ENCODE measurements around the gene TNFAIP8L1. TPM values are rescaled to one million over a fixed set of nuclear protein-coding genes. Genes with fewer than 3 reads are reported as not detected.

TNFAIP8L1 gene
- total and polyA plus RNA-seq, 2 donors from 2014 or later, result 11.5 to 16.0 TPM

GRCh38 chr19:4633140-4633967 is 6.0 kb upstream of the TNFAIP8L1 start:
- TF ChIP-seq CTCF (IDR thresholded peaks at IDR 0.05; ENCODE audit: borderline replicate concordance, extremely low read depth, insufficient read depth), result peak; percentile 67
- Histone ChIP-seq H3K27me3 (ENCODE audit: control insufficient read depth, insufficient read depth, low read length) (no peaks in the 10 kb centered on the region), H3K9me3 (ENCODE audit: control insufficient read depth in 2 of 3, insufficient read depth in 1 of 3, low read length in 3 of 3) (no peaks in the 10 kb centered on the region), H3K27ac (ENCODE audit: low read depth in 2 of 2, low read length in 2 of 2) (no peak overlapping the region), H3K36me3 (ENCODE audit: control insufficient read depth in 2 of 3, insufficient read depth in 3 of 3, low read length in 3 of 3) (no peaks in the 10 kb centered on the region), H3K4me1 (ENCODE audit: control insufficient read depth in 2 of 3, insufficient read depth in 2 of 3, low read depth in 1 of 3, low read length in 3 of 3) (peaks cover 0 to 9% (median 4%) of the 10 kb centered on the region in 3 donors), H3K9ac (ENCODE audit: low read length in 3 of 3) (no peak overlapping the region), H3K4me3 (ENCODE audit: low read length in 3 of 3) (no peak overlapping the region)
- intact Hi-C loops (cut with DNase I), result loop anchor here (10.0 kb wide), 1 partner anchor 69 kb away; no protein-coding TSS in a partner anchor
- peak in 4 of 5 donors; percentile 39 to 77 (median 56) for DNase-seq
- FAIRE-seq, result no peak

- no peak overlapping the region for H3K27ac ChIP-seq (ENCODE audit: low read depth in 2 of 2, low read length in 2 of 2)
- no peaks in the 10 kb centered on the region for H3K27me3 ChIP-seq (ENCODE audit: control insufficient read depth, insufficient read depth, low read length)
- no peaks in the 10 kb centered on the region for H3K36me3 ChIP-seq (ENCODE audit: control insufficient read depth in 2 of 3, insufficient read depth in 3 of 3, low read length in 3 of 3)
- H3K4me3 ChIP-seq (ENCODE audit: low read length in 3 of 3), result peak overlapping the region; percentile 34 to 59 (median 36)
- peak in 3 of 5 donors; percentile 29 to 79 (median 43) for DNase-seq
- H3K9ac ChIP-seq (ENCODE audit: low read length in 3 of 3), result peak overlapping the region in 1 of 3 donors; percentile 61
- FAIRE-seq, result no peak
- intact Hi-C loops (cut with DNase I), result loop anchor here (10.0 kb wide), 1 partner anchor 71 kb away; no protein-coding TSS in a partner anchor
- no peaks in the 10 kb centered on the region for H3K9me3 ChIP-seq (ENCODE audit: control insufficient read depth in 2 of 3, insufficient read depth in 1 of 3, low read length in 3 of 3)
- no peak for TF ChIP-seq CTCF (IDR thresholded peaks at IDR 0.05; ENCODE audit: borderline replicate concordance, extremely low read depth, insufficient read depth)
- H3K4me1 ChIP-seq (ENCODE audit: control insufficient read depth in 2 of 3, insufficient read depth in 2 of 3, low read depth in 1 of 3, low read length in 3 of 3), result peaks cover 0 to 19% (median 4%) of the 10 kb centered on the region in 3 donors
Observed at GRCh38 chr19:4635754-4636116, 3.6 kb upstream of the TNFAIP8L1 start.

- H3K9me3 ChIP-seq (ENCODE audit: control insufficient read depth in 2 of 3, insufficient read depth in 1 of 3, low read length in 3 of 3), result no peaks in the 10 kb centered on the region
- H3K9ac ChIP-seq (ENCODE audit: low read length in 3 of 3), result peak overlapping the region in 2 of 3 donors; percentile 22 to 82
- intact Hi-C loops (cut with DNase I), result loop anchor here (10.0 kb wide), 1 partner anchor 71 kb away; no protein-coding TSS in a partner anchor
- peaks cover 0 to 21% (median 4%) of the 10 kb centered on the region in 3 donors for H3K4me1 ChIP-seq (ENCODE audit: control insufficient read depth in 2 of 3, insufficient read depth in 2 of 3, low read depth in 1 of 3, low read length in 3 of 3)
- H3K36me3 ChIP-seq (ENCODE audit: control insufficient read depth in 2 of 3, insufficient read depth in 3 of 3, low read length in 3 of 3), result no peaks in the 10 kb centered on the region
- peak; percentile 69 to 88 (median 85) for DNase-seq
- H3K4me3 ChIP-seq (ENCODE audit: low read length in 3 of 3), result peak overlapping the region; percentile 34 to 59 (median 36)
- TF ChIP-seq CTCF (IDR thresholded peaks at IDR 0.05; ENCODE audit: borderline replicate concordance, extremely low read depth, insufficient read depth), result peak; percentile 85
- no peak overlapping the region for H3K27ac ChIP-seq (ENCODE audit: low read depth in 2 of 2, low read length in 2 of 2)
- H3K27me3 ChIP-seq (ENCODE audit: control insufficient read depth, insufficient read depth, low read length), result no peaks in the 10 kb centered on the region
- no peak for FAIRE-seq
Observed at GRCh38 chr19:4636151-4636717, 3.1 kb upstream of the TNFAIP8L1 start.

Measured in kidney (tissue), 14 donors.